GM04503 (cell line): ENCODE measurements around the gene MLH1.

Experiments used
- DNase-seq: peaks from one replicate; pipeline ENCODE4 v3.0.0-alpha.2; 2012; ENCODE audit warnings: low read depth

Gene MLH1

GRCh38 chr3:36981006-36981405, 12.3 kb upstream of the MLH1 start:
- DNase-seq: no peak

GRCh38 chr3:36988356-36988755, 5.0 kb upstream of the MLH1 start:
- no peak for DNase-seq

GRCh38 chr3:36989005-36989404, 4.3 kb upstream of the MLH1 start:
- no peak for DNase-seq

GRCh38 chr3:36989568-36989967, 3.8 kb upstream of the MLH1 start:
- no peak for DNase-seq

GRCh38 chr3:36991147-36991546, 2.2 kb upstream of the MLH1 start:
- no peak for DNase-seq

GRCh38 chr3:36991923-36992805, 1.2 kb upstream of the MLH1 start:
- peak; percentile 42 for DNase-seq

GRCh38 chr3:36992806-36993325, 452 bp upstream of the MLH1 start, which contains the start of gene EPM2AIP1:
EPM2AIP1 (minus strand) TSS chr3:36993131; CDS start chr3:36993077, 54 bp downstream.
- DNase-seq: no peak

GRCh38 chr3:37014620-37015019, 21.3 kb downstream of the MLH1 start:
- DNase-seq: no peak

- no peak for DNase-seq
Measured at GRCh38 chr3:37015642-37016041, 22.3 kb downstream of the MLH1 start.

- DNase-seq: no peak
Measured at GRCh38 chr3:37016903-37017302, 23.6 kb downstream of the MLH1 start.

- no peak for DNase-seq
Measured at GRCh38 chr3:37017683-37018082, 24.4 kb downstream of the MLH1 start.

- no peak for DNase-seq
Measured at GRCh38 chr3:37024092-37024491, 30.8 kb downstream of the MLH1 start.

GRCh38 chr3:37024820-37025405, 31.6 kb downstream of the MLH1 start:
- no peak for DNase-seq

- no peak for DNase-seq
Measured at GRCh38 chr3:37025561-37026335, 32.4 kb downstream of the MLH1 start.

- DNase-seq: no peak
Measured at GRCh38 chr3:37026851-37027250, 33.5 kb downstream of the MLH1 start.

- DNase-seq: no peak
Measured at GRCh38 chr3:37028329-37028728, 35.0 kb downstream of the MLH1 start.

- no peak for DNase-seq
Measured at GRCh38 chr3:37029111-37029510, 35.8 kb downstream of the MLH1 start.

GRCh38 chr3:37029516-37030163, 36.3 kb downstream of the MLH1 start:
- no peak for DNase-seq

GRCh38 chr3:37030588-37030987, 37.3 kb downstream of the MLH1 start:
- no peak for DNase-seq

- no peak for DNase-seq
Measured at GRCh38 chr3:37031096-37031682, 37.9 kb downstream of the MLH1 start.

- no peak for DNase-seq
Measured at GRCh38 chr3:37032961-37033360, 39.6 kb downstream of the MLH1 start.

- DNase-seq: no peak
Measured at GRCh38 chr3:37037352-37037751, 44.0 kb downstream of the MLH1 start.
